Esophagus squamous epithelium (tissue), 5 donors: Measurements from ENCODE around the gene OR2T4. TPM values are rescaled to one million over a fixed set of nuclear protein-coding genes. Genes with fewer than 3 reads are reported as not detected.

Source experiments
- DNase-seq: peaks from one replicate; lab custom pipeline; 2025; lab: John Stamatoyannopoulos, UW
- H3K27ac ChIP-seq, 4 donors: fragments of 200-600 bp; sonication (generic); one replicate each; pipeline ENCODE4 v1.5.1; 2016 to 2019; ENCODE audit warnings: mild to moderate bottlenecking in 1 of 4
- H3K27me3 ChIP-seq, 4 donors: fragments of 200-600 bp; sonication (generic); 1 replicate in 3 of 4; 2 replicates in 1 of 4; pipeline versions ENCODE4 v1.5.1 to v1.6.0; 2017 to 2021; ENCODE audit warnings: antibody characterized with exemption in 1 of 4
- H3K36me3 ChIP-seq, 3 donors: fragments of 200-600 bp; sonication (generic); one replicate each; pipeline ENCODE4 v1.5.1; 2016 to 2019
- H3K4me1 ChIP-seq, 3 donors: fragments of 200-600 bp; sonication (generic); one replicate each; pipeline ENCODE4 v1.5.1; 2017 to 2019
- H3K4me3 ChIP-seq, 4 donors: fragments of 200-600 bp; sonication (generic); 1 replicate in 3 of 4; 2 replicates in 1 of 4; pipeline ENCODE4 v1.5.1; 2016 to 2019; ENCODE audit warnings: mild to moderate bottlenecking in 2 of 4, moderate library complexity in 1 of 4
- H3K9me3 ChIP-seq, 3 donors: fragments of 200-600 bp; sonication (generic); one replicate each; pipeline ENCODE4 v1.5.1; 2016 to 2019
- CTCF ChIP-seq, 6 experiments: fragments of 450-650 bp in 4 of 6; fragments of 200-600 bp in 2 of 6; sonication (generic) in 2 of 6; IDR thresholded peaks; one replicate each; pipeline ENCODE4 v1.5.1; 2016 to 2019; ENCODE audit warnings: antibody characterized with exemption in 6 of 6, mild to moderate bottlenecking in 4 of 6, moderate library complexity in 4 of 6
- POLR2A ChIP-seq, 4 donors: fragments of 450-650 bp; IDR thresholded peaks; one replicate each; pipeline ENCODE4 v1.6.1; 2017; ENCODE audit warnings: antibody characterized with exemption in 4 of 4, mild to moderate bottlenecking in 4 of 4, moderate library complexity in 3 of 4
- WGBS, 2 donors: methylation state at CpG; one replicate each; pipeline ENCODE4 v1.1.5; 2018; 5-methylcytosine and 5-hydroxymethylcytosine counted together
- intact Hi-C: fragments of 100-400 bp; cut with DNase I; formaldehyde crosslinking; loops from one replicate; pipeline ENCODE4 v1.15.0; 2022
- total RNA-seq, 4 donors: library from RNA; depleted of rRNA; stranded (reverse); fragments of >200 nt; gene quantifications; one replicate each; pipeline ENCODE4 v1.1.0, GENCODE V29; 2016
- donor health status: DM: yes; HTN: yes; CAD: no.

OR2T4 gene
- total RNA-seq, 4 donors from 2014 or later: not detected

DNA sequence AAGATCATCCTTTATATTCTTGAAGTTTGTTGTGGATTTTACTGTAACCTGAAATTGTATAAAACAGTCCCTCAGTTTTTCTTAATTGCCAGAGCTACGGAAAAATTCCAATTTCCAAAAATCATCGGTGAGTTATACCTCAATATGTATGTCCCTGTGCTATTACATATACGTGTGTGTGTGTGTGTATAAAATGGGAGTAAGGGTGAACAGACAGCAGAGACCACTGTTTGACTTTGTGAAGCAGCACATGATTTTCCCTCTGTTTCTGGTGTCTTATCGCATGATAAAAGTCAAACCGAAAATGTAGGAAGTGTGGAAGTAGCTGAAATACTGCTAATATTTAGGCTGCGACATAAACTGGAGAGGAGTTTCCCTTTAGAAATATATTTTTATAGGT, 42.6 kb downstream of the OR2T4 start:
- no peak for TF ChIP-seq POLR2A (IDR thresholded peaks at IDR 0.05)
- no peak for TF ChIP-seq CTCF (IDR thresholded peaks at IDR 0.05)
- Histone ChIP-seq H3K36me3 (no peaks in the 10 kb centered on the region), H3K27me3 (no peaks in the 10 kb centered on the region), H3K4me1 (no peaks in the 10 kb centered on the region), H3K9me3 (no peaks in the 10 kb centered on the region), H3K4me3 (no peak overlapping the region), H3K27ac (no peak overlapping the region)
- intact Hi-C loops: no loop called here
- peak; percentile 83 for DNase-seq
- 73 to 78% methylated on average over 6 of the region's 6 CpGs for WGBS, 2 donors

DNA sequence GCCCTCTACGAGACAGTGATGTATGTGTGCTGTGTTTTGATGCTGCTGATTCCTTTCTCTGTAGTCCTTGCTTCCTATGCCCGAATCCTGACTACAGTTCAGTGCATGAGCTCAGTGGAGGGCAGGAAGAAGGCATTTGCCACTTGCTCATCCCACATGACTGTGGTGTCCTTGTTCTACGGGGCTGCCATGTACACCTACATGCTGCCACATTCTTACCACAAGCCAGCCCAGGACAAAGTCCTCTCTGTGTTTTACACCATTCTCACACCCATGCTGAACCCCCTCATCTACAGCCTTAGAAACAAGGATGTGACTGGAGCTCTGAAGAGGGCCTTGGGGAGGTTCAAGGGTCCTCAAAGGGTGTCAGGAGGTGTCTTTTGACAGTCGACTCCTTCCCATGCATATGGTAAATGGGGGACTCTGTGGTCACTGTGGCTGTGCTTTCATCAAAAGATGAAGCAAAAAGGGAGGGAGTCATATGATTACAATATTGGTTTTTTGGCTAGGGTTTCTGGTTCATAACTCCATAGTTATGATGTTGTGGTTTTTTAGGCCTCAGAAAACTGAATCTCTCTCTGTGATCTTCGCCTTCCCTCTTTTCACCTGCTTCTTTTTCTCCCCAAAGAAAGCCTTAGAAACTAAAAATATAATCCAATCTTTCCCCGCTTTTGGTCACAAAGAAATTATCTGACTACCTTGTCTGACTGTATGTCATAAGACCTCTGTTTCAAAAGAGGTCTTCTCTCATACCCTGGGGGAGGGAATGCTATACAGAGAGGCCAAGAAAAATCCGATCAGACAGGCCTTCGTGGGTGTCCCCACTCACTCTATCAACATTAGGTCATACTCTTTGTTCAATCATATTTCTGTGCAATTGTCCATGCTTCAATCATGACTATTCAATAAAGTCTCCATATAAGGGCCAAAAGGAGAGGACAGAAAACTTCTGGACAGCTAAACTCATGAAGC, 45.5 kb downstream of the OR2T4 start:
- TF ChIP-seq CTCF (IDR thresholded peaks at IDR 0.05) (no peak), POLR2A (IDR thresholded peaks at IDR 0.05) (no peak)
- Histone ChIP-seq H3K27me3 (no peaks in the 10 kb centered on the region), H3K27ac (no peak overlapping the region), H3K4me3 (no peak overlapping the region), H3K36me3 (no peaks in the 10 kb centered on the region), H3K4me1 (no peaks in the 10 kb centered on the region), H3K9me3 (peaks cover 0 to 14% (median 0%) of the 10 kb centered on the region in 3 donors)
- no peak for DNase-seq
- intact Hi-C loops: no loop called here
- WGBS, 2 donors: 57 to 64% methylated on average over 5 to 8 of the region's 8 CpGs

Other genes with a start within 250 kb of the OR2T4 start
- not detected for gene OR2M5, start 216.5 kb upstream of the OR2T4 start, total RNA-seq
- not detected for gene OR2M2, start 186.8 kb upstream of the OR2T4 start, total RNA-seq
- gene OR2M3, start 164.4 kb upstream of the OR2T4 start, total RNA-seq: not detected
- not detected for gene OR2M4, start 130.2 kb upstream of the OR2T4 start, total RNA-seq
- not detected for gene OR2T33, start 83.7 kb upstream of the OR2T4 start, total RNA-seq
- not detected for gene OR2T12, start 58.2 kb upstream of the OR2T4 start, total RNA-seq
- not detected for gene OR2M7, start 37.1 kb upstream of the OR2T4 start, total RNA-seq
- not detected for gene OR14C36, start 12.9 kb upstream of the OR2T4 start, total RNA-seq
- gene OR2T6, start 14.1 kb downstream of the OR2T4 start, total RNA-seq: not detected
- gene OR2T1, start 41.4 kb downstream of the OR2T4 start, total RNA-seq: not detected
- gene OR2T2, start 84.0 kb downstream of the OR2T4 start, total RNA-seq: not detected
- gene OR2T3, start 111.7 kb downstream of the OR2T4 start, total RNA-seq: not detected
- gene OR2T5, start 126.9 kb downstream of the OR2T4 start, total RNA-seq: not detected
- gene OR2G6, start 146.4 kb downstream of the OR2T4 start, total RNA-seq: not detected
- gene OR2T29, start 201.1 kb downstream of the OR2T4 start, total RNA-seq: not detected
- not detected for gene OR2T34, start 213.1 kb downstream of the OR2T4 start, total RNA-seq
- gene OR2T10, start 236.0 kb downstream of the OR2T4 start, total RNA-seq: not detected